DND-41 (cell line): ENCODE results near the gene PRKCB.

Experiments used
- EZH2 ChIP-seq: IDR thresholded peaks from 3 replicates; pipeline ENCODE4 v1.6.1; 2012; ENCODE audit warnings: borderline replicate concordance, low read depth, mild to moderate bottlenecking, moderate library complexity, low read length, inconsistent platforms; ENCODE audit not compliant: severe bottlenecking
- TF ChIP-seq, protein P1 (sequence below): IDR thresholded peaks from 2 replicates; pipeline ENCODE4 v1.5.1; 2012; ENCODE audit warnings: borderline replicate concordance, low read length, moderate library complexity, mild to moderate bottlenecking; ENCODE audit not compliant: poor library complexity, severe bottlenecking; ENCODE audit errors: extremely low read depth

DNA sequence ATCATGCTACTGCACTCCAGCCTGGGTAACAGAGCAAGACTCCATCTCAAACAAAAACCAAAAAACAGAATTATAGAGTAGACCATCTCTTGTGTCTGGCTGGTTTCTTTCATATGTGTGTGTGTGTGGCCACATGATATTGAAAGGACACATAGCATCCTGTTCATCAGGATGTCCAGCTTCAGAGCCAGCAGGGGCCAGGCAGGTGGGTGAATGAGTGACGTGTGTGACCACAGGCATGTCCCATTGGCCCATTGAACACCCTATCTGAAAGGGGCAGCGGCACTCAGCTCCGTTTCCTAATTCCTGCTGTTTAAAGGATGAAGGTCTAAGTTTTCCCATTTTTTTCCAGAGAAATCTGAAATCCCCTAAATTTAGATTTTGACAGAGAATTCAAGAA lies 174.2 kb downstream of the PRKCB start:
- TF ChIP-seq, protein P1, sequence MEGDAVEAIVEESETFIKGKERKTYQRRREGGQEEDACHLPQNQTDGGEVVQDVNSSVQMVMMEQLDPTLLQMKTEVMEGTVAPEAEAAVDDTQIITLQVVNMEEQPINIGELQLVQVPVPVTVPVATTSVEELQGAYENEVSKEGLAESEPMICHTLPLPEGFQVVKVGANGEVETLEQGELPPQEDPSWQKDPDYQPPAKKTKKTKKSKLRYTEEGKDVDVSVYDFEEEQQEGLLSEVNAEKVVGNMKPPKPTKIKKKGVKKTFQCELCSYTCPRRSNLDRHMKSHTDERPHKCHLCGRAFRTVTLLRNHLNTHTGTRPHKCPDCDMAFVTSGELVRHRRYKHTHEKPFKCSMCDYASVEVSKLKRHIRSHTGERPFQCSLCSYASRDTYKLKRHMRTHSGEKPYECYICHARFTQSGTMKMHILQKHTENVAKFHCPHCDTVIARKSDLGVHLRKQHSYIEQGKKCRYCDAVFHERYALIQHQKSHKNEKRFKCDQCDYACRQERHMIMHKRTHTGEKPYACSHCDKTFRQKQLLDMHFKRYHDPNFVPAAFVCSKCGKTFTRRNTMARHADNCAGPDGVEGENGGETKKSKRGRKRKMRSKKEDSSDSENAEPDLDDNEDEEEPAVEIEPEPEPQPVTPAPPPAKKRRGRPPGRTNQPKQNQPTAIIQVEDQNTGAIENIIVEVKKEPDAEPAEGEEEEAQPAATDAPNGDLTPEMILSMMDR, result no peak
- no peak for TF ChIP-seq EZH2
